K562 (cell line): Measurements from ENCODE around the gene MSRB2. TPM values are rescaled to one million over a fixed set of nuclear protein-coding genes. Genes with fewer than 3 reads are reported as not detected.
A peak's percentile ranks its signal among the peaks of the same experiment; 100 is the strongest.

ENCODE experiments used
- C11orf30 ChIP-seq: fragments of 450-650 bp; IDR thresholded peaks from 2 replicates; pipeline ENCODE4 v1.6.1; 2016; ENCODE audit warnings: low read depth, mild to moderate bottlenecking
- CEBPB ChIP-seq: fragments of 450-650 bp; IDR thresholded peaks from 2 replicates; pipeline ENCODE4 v1.6.1; 2016; ENCODE audit warnings: missing genetic modification characterization, missing compliant biosample characterization
- ESRRA ChIP-seq: fragments of 450-650 bp; IDR thresholded peaks from 2 replicates; pipeline ENCODE4 v1.6.1; 2014; ENCODE audit warnings: low read depth, mild to moderate bottlenecking, moderate library complexity, borderline replicate concordance
- ETS2 ChIP-seq: IDR thresholded peaks from 2 replicates; pipeline ENCODE4 v1.6.1; 2016; ENCODE audit warnings: borderline replicate concordance, missing genetic modification characterization, mild to moderate bottlenecking, moderate library complexity, missing compliant biosample characterization; ENCODE audit not compliant: poor library complexity, severe bottlenecking
- FOXA1 ChIP-seq: fragments of 450-650 bp; IDR thresholded peaks from 2 replicates; pipeline ENCODE4 v1.6.1; 2016; ENCODE audit warnings: mild to moderate bottlenecking, borderline replicate concordance
- FOXA3 ChIP-seq, 2 experiments: fragments of 450-650 bp in 1 of 2; sonication (generic) in 1 of 2; formaldehyde crosslinking; IDR thresholded peaks in 1 of 2; conservative IDR thresholded peaks in 1 of 2; 2 replicates each; pipeline versions ENCODE4 v1.4.0 to v1.8.0; 2020 to 2022; ENCODE audit warnings: mild to moderate bottlenecking in 2 of 2, missing genetic modification reagents in 1 of 2
- FOXP1 ChIP-seq: sonication (generic); formaldehyde crosslinking; IDR thresholded peaks from 2 replicates; pipeline ENCODE4 v1.8.0; 2022; ENCODE audit warnings: mild to moderate bottlenecking, missing genetic modification reagents
- HNRNPK ChIP-seq: fragments of 200-400 bp; formaldehyde crosslinking; IDR thresholded peaks from one replicate; pipeline ENCODE4 v1.6.1; 2018; ENCODE audit warnings: mild to moderate bottlenecking, low read depth, low read length; ENCODE audit not compliant: poor library complexity, severe bottlenecking
- HSF4 ChIP-seq: fragments of 250-450 bp; sonication (Bioruptor Pico); IDR thresholded peaks from 2 replicates; pipeline ENCODE4 v2.1.2; 2022; ENCODE audit warnings: mild to moderate bottlenecking, moderate library complexity, borderline replicate concordance
- KLF6 ChIP-seq: fragments of 250-450 bp; sonication (Bioruptor Pico); IDR thresholded peaks from 2 replicates; pipeline ENCODE4 v1.4.0; 2020; ENCODE audit warnings: mild to moderate bottlenecking, moderate library complexity, borderline replicate concordance
- MAFG ChIP-seq: fragments of 450-650 bp; conservative IDR thresholded peaks from 2 replicates; pipeline ENCODE4 v1.6.1; 2016; ENCODE audit warnings: missing genetic modification characterization, missing compliant biosample characterization
- MECOM ChIP-seq: fragments of 250-450 bp; sonication (Bioruptor Pico); IDR thresholded peaks from 2 replicates; pipeline ENCODE4 v1.8.0; 2022; ENCODE audit warnings: inconsistent platforms
- NBN ChIP-seq: fragments of 450-650 bp; IDR thresholded peaks from 2 replicates; pipeline ENCODE4 v1.6.1; 2016; ENCODE audit warnings: low read depth, mild to moderate bottlenecking
- NUFIP1 ChIP-seq: fragments of 450-650 bp; IDR thresholded peaks from 2 replicates; pipeline ENCODE4 v1.6.1; 2018; ENCODE audit not compliant: partially characterized antibody
- POLR2A ChIP-seq: fragments of 450-650 bp; conservative IDR thresholded peaks from 2 replicates; pipeline ENCODE4 v1.6.1; 2016
- SRSF9 ChIP-seq: fragments of 200-400 bp; formaldehyde crosslinking; IDR thresholded peaks from 2 replicates; pipeline ENCODE4 v1.6.1; 2017; ENCODE audit warnings: low read depth, low read length, borderline replicate concordance
- STAT6 ChIP-seq: sonication (generic); formaldehyde crosslinking; IDR thresholded peaks from 2 replicates; pipeline ENCODE4 v1.8.1; 2023; ENCODE audit warnings: mild to moderate bottlenecking, missing genetic modification reagents
- TFAM ChIP-seq: fragments of 250-450 bp; sonication (Bioruptor Pico); conservative IDR thresholded peaks from 2 replicates; pipeline ENCODE4 v1.5.0; 2021; ENCODE audit warnings: mild to moderate bottlenecking, moderate library complexity
- ZBTB7A ChIP-seq: IDR thresholded peaks from 2 replicates; pipeline ENCODE4 v1.6.1; 2011; ENCODE audit warnings: low read depth, mild to moderate bottlenecking, low read length, moderate library complexity, borderline replicate concordance; ENCODE audit not compliant: control insufficient read depth
- ZFX ChIP-seq: sonication (generic); formaldehyde crosslinking; IDR thresholded peaks from 2 replicates; pipeline ENCODE4 v1.8.0; 2022; ENCODE audit warnings: mild to moderate bottlenecking, missing genetic modification reagents, moderate library complexity
- ZNF274 ChIP-seq: IDR thresholded peaks from 2 replicates; pipeline ENCODE4 v1.6.1; 2011; ENCODE audit warnings: low read depth, mild to moderate bottlenecking, low read length, moderate library complexity, borderline replicate concordance
- ZNF282 ChIP-seq: sonication (generic); formaldehyde crosslinking; IDR thresholded peaks from 2 replicates; pipeline ENCODE4 v1.8.1; 2023; ENCODE audit warnings: missing genetic modification reagents
- ZNF431 ChIP-seq: sonication (generic); formaldehyde crosslinking; IDR thresholded peaks from 2 replicates; pipeline ENCODE4 v1.8.0; 2022; ENCODE audit warnings: mild to moderate bottlenecking, missing genetic modification reagents
- polyA plus RNA-seq, 8 experiments: library from polyadenylated mRNA; depleted of rRNA in 4 of 8; stranded (reverse) in 5 of 8; unstranded in 3 of 8; fragments of >200 nt; fragmentation: Nextera tagmentation in 2 of 8; fragmentation: Illumina TruSeq in 1 of 8; extraction: Ambion mirVana in 2 of 8; extraction: Trizol in 1 of 8; gene quantifications; 2 replicates each; pipeline versions ENCODE4 v1.2.1 to v1.2.3, GENCODE V29; 2011 to 2014; ENCODE audit warnings: inconsistent platforms in 1 of 8, missing spikeins in 1 of 8
- total RNA-seq, 7 experiments: library from RNA; depleted of rRNA in 6 of 7; stranded (reverse); fragments of >200 nt in 6 of 7; fragmentation: Illumina TruSeq in 2 of 7; extraction: Trizol in 2 of 7; gene quantifications; 2 replicates each; pipeline versions ENCODE4 v1.2.1 to v1.2.3, GENCODE V29; 2011 to 2021; ENCODE audit warnings: low replicate concordance in 1 of 7
- TF ChIP-seq, protein P1 (sequence below), 2 experiments: fragments of 200-800 bp in 1 of 2; sonication (Bioruptor generic) in 1 of 2; sonication (generic) in 1 of 2; formaldehyde crosslinking in 1 of 2; IDR thresholded peaks in 1 of 2; conservative IDR thresholded peaks in 1 of 2; 2 replicates each; pipeline versions ENCODE4 v1.5.0 to v1.6.1; 2016 to 2020; ENCODE audit warnings: missing compliant biosample characterization in 1 of 2, missing genetic modification characterization in 1 of 2, missing genetic modification reagents in 1 of 2

The MSRB2 gene
- total and polyA plus RNA-seq, 9 of the 15 experiments (the other 6 are each of a cell fraction or from before 2014, with no cell fraction given): 1.5 to 22.3 (median 5.9) TPM

GRCh38 chr10:23095966-23096801, 805 bp downstream of the MSRB2 start (continued):
- TF ChIP-seq FOXA1 (no peak), POLR2A (no peak; the same call in 1 of the 2 replicates), SRSF9 (no peak), ZNF274 (no peak), HSF4 (CRISPR knock-in tag) (no peak), CEBPB (tag) (no peak), ZNF282 (no peak), KLF6 (CRISPR knock-in tag) (no peak), MECOM (CRISPR knock-in tag) (no peak), ESRRA (no peak), FOXP1 (CRISPR knock-in tag) (no peak), FOXA3 (CRISPR knock-in tag; conservative IDR thresholded peaks at IDR 0.05 in 1 of 2, IDR thresholded peaks at IDR 0.05 in 1 of 2) (0 out of 4 replicates have a peak, but pooled peaks of 1 of the 2 experiments have one; percentile 44), HNRNPK (no peak), TFAM (no peak), NBN (no peak), ETS2 (no peak), STAT6 (no peak), ZNF431 (no peak), MAFG (tag) (no peak), C11orf30 (no peak), NUFIP1 (no peak), ZFX (CRISPR knock-in tag) (peak; percentile 79), ZBTB7A (peak; percentile 79; the same call in 1 of the 2 replicates)
- TF ChIP-seq, protein P1, sequence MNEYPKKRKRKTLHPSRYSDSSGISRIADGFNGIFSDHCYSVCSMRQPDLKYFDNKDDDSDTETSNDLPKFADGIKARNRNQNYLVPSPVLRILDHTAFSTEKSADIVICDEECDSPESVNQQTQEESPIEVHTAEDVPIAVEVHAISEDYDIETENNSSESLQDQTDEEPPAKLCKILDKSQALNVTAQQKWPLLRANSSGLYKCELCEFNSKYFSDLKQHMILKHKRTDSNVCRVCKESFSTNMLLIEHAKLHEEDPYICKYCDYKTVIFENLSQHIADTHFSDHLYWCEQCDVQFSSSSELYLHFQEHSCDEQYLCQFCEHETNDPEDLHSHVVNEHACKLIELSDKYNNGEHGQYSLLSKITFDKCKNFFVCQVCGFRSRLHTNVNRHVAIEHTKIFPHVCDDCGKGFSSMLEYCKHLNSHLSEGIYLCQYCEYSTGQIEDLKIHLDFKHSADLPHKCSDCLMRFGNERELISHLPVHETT (CRISPR knock-in tag; conservative IDR thresholded peaks at IDR 0.05 in 1 of 2, IDR thresholded peaks at IDR 0.05 in 1 of 2): 0 out of 4 replicates have a peak, but pooled peaks of 1 of the 2 experiments have one; percentile 8
